DOHH2 (cell line): ENCODE measurements around the gene MYH11.

Experiments used
- H3F3A ChIP-seq: fragments of 200-600 bp; sonication (generic), shearing (Covaris generic); 2 replicates; pipeline ENCODE4 v1.6.0; 2016; ENCODE audit warnings: antibody characterized with exemption, mild to moderate bottlenecking; ENCODE audit not compliant: control insufficient read depth, insufficient read depth
- H3K27ac ChIP-seq: fragments of 200-600 bp; sonication (generic); 2 replicates; pipeline ENCODE4 v1.5.1; 2014; ENCODE audit warnings: low read depth, mild to moderate bottlenecking, low read length, moderate library complexity
- H3K27me3 ChIP-seq: fragments of 200-600 bp; sonication (generic); 2 replicates; pipeline ENCODE4 v1.6.1; 2014; ENCODE audit warnings: mild to moderate bottlenecking, low read length, mixed read lengths; ENCODE audit not compliant: control insufficient read depth
- H3K36me3 ChIP-seq: fragments of 200-600 bp; sonication (generic); 2 replicates; pipeline ENCODE4 v1.6.1; 2014; ENCODE audit warnings: mild to moderate bottlenecking, low read length, moderate library complexity, mixed read lengths; ENCODE audit not compliant: control insufficient read depth
- H3K4me1 ChIP-seq: fragments of 200-600 bp; sonication (generic); 2 replicates; pipeline ENCODE4 v1.6.1; 2014; ENCODE audit warnings: mild to moderate bottlenecking, low read length, mixed read lengths; ENCODE audit not compliant: control insufficient read depth
- H3K4me2 ChIP-seq: fragments of 200-600 bp; sonication (generic); 2 replicates; pipeline ENCODE4 v1.6.0; 2014; ENCODE audit warnings: mild to moderate bottlenecking, low read length, moderate library complexity
- H3K4me3 ChIP-seq: fragments of 200-600 bp; sonication (generic); 2 replicates; pipeline ENCODE4 v1.5.1; 2014; ENCODE audit warnings: mild to moderate bottlenecking, low read length, mixed read lengths
- H3K79me2 ChIP-seq: fragments of 200-600 bp; sonication (generic); 2 replicates; pipeline ENCODE4 v1.6.1; 2014; ENCODE audit warnings: mild to moderate bottlenecking, low read length, mixed read lengths; ENCODE audit not compliant: control insufficient read depth
- H3K9me2 ChIP-seq: fragments of 200-600 bp; sonication (generic); replicated peaks from 2 replicates; pipeline ENCODE4 v1.6.1; 2014; ENCODE audit warnings: mild to moderate bottlenecking, low read length, mixed read lengths; ENCODE audit not compliant: control insufficient read depth
- H3K9me3 ChIP-seq: fragments of 200-600 bp; sonication (generic); 2 replicates; pipeline ENCODE4 v1.6.1; 2014; ENCODE audit warnings: antibody characterized with exemption, low read length, mixed read lengths; ENCODE audit not compliant: control insufficient read depth, insufficient read depth
- H4K20me1 ChIP-seq: fragments of 200-600 bp; sonication (generic); 2 replicates; pipeline ENCODE4 v1.6.0; 2014; ENCODE audit warnings: low read depth, mild to moderate bottlenecking, antibody characterized with exemption, low read length, moderate library complexity; ENCODE audit not compliant: control insufficient read depth, insufficient read depth
- CTCF ChIP-seq: fragments of 200-600 bp; sonication (generic); IDR thresholded peaks from one replicate; pipeline ENCODE4 v1.5.1; 2014; ENCODE audit warnings: antibody characterized with exemption, mild to moderate bottlenecking, low read depth, low read length; ENCODE audit not compliant: poor library complexity, severe bottlenecking
- EZH2phosphoT487 ChIP-seq: fragments of 200-600 bp; sonication (generic); IDR thresholded peaks from 2 replicates; pipeline ENCODE4 v1.6.1; 2017; ENCODE audit warnings: borderline replicate concordance, mild to moderate bottlenecking, antibody characterized with exemption, low read length, moderate library complexity, mixed read lengths

Gene MYH11

GRCh38 chr16:15881794-15882379 is 25.1 kb upstream of the MYH11 start:
- Histone ChIP-seq H3K9me2 (no peaks in the 10 kb centered on the region), H3K9me3 (no peaks in the 10 kb centered on the region), H3K4me3 (no peak overlapping the region), H4K20me1 (no peaks in the 10 kb centered on the region; the same call in 1 of the 2 replicates), H3K4me1 (peaks cover 9% of the 10 kb centered on the region), H3F3A (no peaks in the 10 kb centered on the region), H3K4me2 (no peak overlapping the region), H3K79me2 (peaks cover 39% of the 10 kb centered on the region), H3K27ac (no peak overlapping the region), H3K36me3 (peaks cover 52% of the 10 kb centered on the region), H3K27me3 (no peaks in the 10 kb centered on the region)
- TF ChIP-seq CTCF (no peak), EZH2phosphoT487 (no peak)

- Histone ChIP-seq H3K9me3 (no peaks in the 10 kb centered on the region), H3K4me1 (peaks cover under 1% of the 10 kb centered on the region; the same call in 1 of the 2 replicates), H3F3A (no peaks in the 10 kb centered on the region), H3K4me2 (no peak overlapping the region), H3K4me3 (no peak overlapping the region), H3K27me3 (no peaks in the 10 kb centered on the region), H3K79me2 (peaks cover 27% of the 10 kb centered on the region), H3K9me2 (no peaks in the 10 kb centered on the region), H3K36me3 (peaks cover 48% of the 10 kb centered on the region), H3K27ac (no peak overlapping the region), H4K20me1 (no peaks in the 10 kb centered on the region; the same call in 1 of the 2 replicates)
- no peak for TF ChIP-seq EZH2phosphoT487
- no peak for TF ChIP-seq CTCF
Observed at GRCh38 chr16:15880434-15881308, 23.8 kb upstream of the MYH11 start.

- TF ChIP-seq CTCF, result no peak
- no peak for TF ChIP-seq EZH2phosphoT487
Observed at GRCh38 chr16:15879255-15879811, 22.5 kb upstream of the MYH11 start.

More at GRCh38 chr16:15879255-15879811, 22.5 kb upstream of the MYH11 start:
- Histone ChIP-seq H3K4me1 (no peaks in the 10 kb centered on the region), H3K27ac (no peak overlapping the region), H3K27me3 (no peaks in the 10 kb centered on the region), H3K36me3 (peaks cover 53% of the 10 kb centered on the region), H3K9me2 (no peaks in the 10 kb centered on the region), H3K9me3 (no peaks in the 10 kb centered on the region), H3K4me2 (no peak overlapping the region), H4K20me1 (no peaks in the 10 kb centered on the region; the same call in 1 of the 2 replicates), H3K4me3 (no peak overlapping the region), H3K79me2 (peaks cover 15% of the 10 kb centered on the region), H3F3A (no peaks in the 10 kb centered on the region)
